ELF-1 (cell line): Measurements from ENCODE around the gene MRPL49.

ENCODE experiments used
- DNase-seq: peaks from one replicate; pipeline ENCODE4 v3.0.0-alpha.2; 2016; ENCODE audit warnings: low read depth, low spot score

Gene MRPL49

GRCh38 chr11:65121865-65122696 lies at the start of gene MRPL49, which contains the start of gene FAU:
TSS of gene MRPL49 (plus strand) at chr11:65122321. CDS start at chr11:65122347, 26 bp downstream.
TSS of gene FAU (minus strand) at chr11:65122134. CDS start at chr11:65121813, 321 bp downstream.
- DNase-seq: peak; percentile 98

GRCh38 chr11:65072631-65072966 lies 49.5 kb upstream of the MRPL49 start:
- DNase-seq: no peak

GRCh38 chr11:65077451-65077850 lies 44.7 kb upstream of the MRPL49 start:
- peak; percentile 22 for DNase-seq

- DNase-seq: peak; percentile 66
Observed at GRCh38 chr11:65078151-65078550, 44.0 kb upstream of the MRPL49 start.

GRCh38 chr11:65078786-65079342 lies 43.3 kb upstream of the MRPL49 start:
- DNase-seq: no peak

- DNase-seq: no peak
Observed at GRCh38 chr11:65083134-65083833, 38.8 kb upstream of the MRPL49 start.

GRCh38 chr11:65083834-65084597 lies 38.1 kb upstream of the MRPL49 start, which contains the start of the genes CDCA5 and ZFPL1:
TSS of gene CDCA5 (minus strand) at chr11:65084040. CDS start at chr11:65083978, 62 bp downstream.
TSS of gene ZFPL1 (plus strand) at chr11:65084222. CDS start at chr11:65084699, 477 bp downstream.
- DNase-seq: peak; percentile 98

GRCh38 chr11:65084598-65085375 lies 37.3 kb upstream of the MRPL49 start:
- no peak for DNase-seq

- no peak for DNase-seq
Observed at GRCh38 chr11:65085446-65085845, 36.7 kb upstream of the MRPL49 start.

- DNase-seq: no peak
Observed at GRCh38 chr11:65086809-65087208, 35.3 kb upstream of the MRPL49 start.

- no peak for DNase-seq
Observed at GRCh38 chr11:65087216-65087615, 34.9 kb upstream of the MRPL49 start.

- DNase-seq: no peak
Observed at GRCh38 chr11:65087827-65088226, 34.3 kb upstream of the MRPL49 start.

- DNase-seq: no peak
Observed at GRCh38 chr11:65089621-65090020, 32.5 kb upstream of the MRPL49 start.

GRCh38 chr11:65090628-65091027 lies 31.5 kb upstream of the MRPL49 start:
- no peak for DNase-seq

GRCh38 chr11:65095427-65095826 lies 26.7 kb upstream of the MRPL49 start:
- no peak for DNase-seq

GRCh38 chr11:65095974-65096806 lies 25.9 kb upstream of the MRPL49 start, which contains the start of gene VPS51:
TSS of gene VPS51 (plus strand) at chr11:65096214. CDS start at chr11:65096251, 37 bp downstream.
- DNase-seq: peak; percentile 94

- DNase-seq: no peak
Observed at GRCh38 chr11:65096926-65097325, 25.2 kb upstream of the MRPL49 start.

GRCh38 chr11:65100674-65101350 lies 21.3 kb upstream of the MRPL49 start:
- no peak for DNase-seq
